ENCODE results near the gene NOS1AP. TPM values are rescaled to one million over a fixed set of nuclear protein-coding genes. Genes with fewer than 3 reads are reported as not detected.

NOS1AP gene
- total RNA-seq, 1 experiment from 2014 or later, result 5.3 TPM

- TF ChIP-seq ATF3 (IDR thresholded peaks at IDR 0.05) (no peak), SP1 (IDR thresholded peaks at IDR 0.05; ENCODE audit: low read depth) (no peak), ELF1 (IDR thresholded peaks at IDR 0.05; ENCODE audit: borderline replicate concordance, low read depth) (no peak), SRF (IDR thresholded peaks at IDR 0.05; ENCODE audit: low read depth) (no peak), SIN3A (IDR thresholded peaks at IDR 0.05; ENCODE audit: low read depth) (no peak), RAD21 (IDR thresholded peaks at IDR 0.05; ENCODE audit: low read depth) (no peak), EZH2 (IDR thresholded peaks at IDR 0.05) (no peak), FOSL1 (IDR thresholded peaks at IDR 0.05; ENCODE audit: low read depth) (no peak), CBX3 (IDR thresholded peaks at IDR 0.05; ENCODE audit: low read depth) (no peak), POLR2A (IDR thresholded peaks at IDR 0.05; ENCODE audit: borderline replicate concordance, extremely low read depth, insufficient read depth, insufficient read length) (no peak), CTCF (IDR thresholded peaks at IDR 0.05 in 2 of 3, conservative IDR thresholded peaks at IDR 0.05 in 1 of 3; ENCODE audit: borderline replicate concordance in 1 of 3, insufficient read depth in 1 of 3, low read depth in 2 of 3, low read length in 2 of 3) (no peak)
- no peaks in the 10 kb centered on the region for H3K9me2 ChIP-seq (ENCODE audit: insufficient read depth)
- no TSS peak for BruUV-seq (replicated peaks)
- H3K4me3 ChIP-seq (replicated peaks in 1 of 2; ENCODE audit: low read depth in 1 of 2, low read length in 2 of 2), result no peak overlapping the region
- no peaks in the 10 kb centered on the region for H3K36me3 ChIP-seq (ENCODE audit: control insufficient read depth in 1 of 2, insufficient read depth in 2 of 2, low read length in 2 of 2)
- ChIA-PET POLR2A (no interaction called here), RAD21 (ENCODE audit: low non-redundant PET in 1 of 2, low total read pairs in 2 of 2, uncharacterized antibody in 2 of 2, unreplicated experiment in 2 of 2) (no interaction called here), CTCF (interaction anchor here (1.1 kb wide), 1 partner anchor 340 kb away, joined by 3 read pairs; no protein-coding TSS in a partner anchor)
- H3K4me2 ChIP-seq (ENCODE audit: low read length), result no peak overlapping the region
- H3K27me3 ChIP-seq (ENCODE audit: insufficient read depth, low read length), result no peaks in the 10 kb centered on the region
- H2AFZ ChIP-seq (ENCODE audit: low read depth, low read length, poor library complexity, severe bottlenecking), result no peak overlapping the region
- no peak overlapping the region for H3K27ac ChIP-seq (ENCODE audit: low read depth, low read length)
- DNase-seq (ENCODE audit: low read depth, low spot score) (no peak), ATAC-seq (no peak)
- intact Hi-C loops (cut with micrococcal nuclease), result loop anchor here (10.0 kb wide), 1 partner anchor 152 kb away; no protein-coding TSS in a partner anchor
- no peak overlapping the region for H3K9ac ChIP-seq (ENCODE audit: low read length)
- H4K20me1 ChIP-seq (ENCODE audit: insufficient read depth), result no peaks in the 10 kb centered on the region
- H3K79me2 ChIP-seq (ENCODE audit: insufficient read depth, low read length), result no peaks in the 10 kb centered on the region
- no peaks in the 10 kb centered on the region for H3K9me3 ChIP-seq (ENCODE audit: control insufficient read depth in 1 of 2, insufficient read depth in 1 of 2, low read depth in 1 of 2, low read length in 2 of 2)
- no peaks in the 10 kb centered on the region; a peak in 1 of 4 replicates for H3K4me1 ChIP-seq (ENCODE audit: control insufficient read depth in 1 of 2, insufficient read depth in 2 of 2, low read length in 2 of 2)
Measured at GRCh38 chr1:162396201-162396906, 326.9 kb downstream of the NOS1AP start.
